Esophagus squamous epithelium (tissue), 5 donors: Measurements from ENCODE around the gene MADCAM1. TPM values are rescaled to one million over a fixed set of nuclear protein-coding genes. Genes with fewer than 3 reads are reported as not detected.

ENCODE experiments used
- DNase-seq: peaks from one replicate; lab custom pipeline; 2025; lab: John Stamatoyannopoulos, UW
- H3K27ac ChIP-seq, 4 donors: fragments of 200-600 bp; sonication (generic); one replicate each; pipeline ENCODE4 v1.5.1; 2016 to 2019; ENCODE audit warnings: mild to moderate bottlenecking in 1 of 4
- H3K27me3 ChIP-seq, 4 donors: fragments of 200-600 bp; sonication (generic); 1 replicate in 3 of 4; 2 replicates in 1 of 4; pipeline versions ENCODE4 v1.5.1 to v1.6.0; 2017 to 2021; ENCODE audit warnings: antibody characterized with exemption in 1 of 4
- H3K36me3 ChIP-seq, 3 donors: fragments of 200-600 bp; sonication (generic); one replicate each; pipeline ENCODE4 v1.5.1; 2016 to 2019
- H3K4me1 ChIP-seq, 3 donors: fragments of 200-600 bp; sonication (generic); one replicate each; pipeline ENCODE4 v1.5.1; 2017 to 2019
- H3K4me3 ChIP-seq, 4 donors: fragments of 200-600 bp; sonication (generic); 1 replicate in 3 of 4; 2 replicates in 1 of 4; pipeline ENCODE4 v1.5.1; 2016 to 2019; ENCODE audit warnings: mild to moderate bottlenecking in 2 of 4, moderate library complexity in 1 of 4
- H3K9me3 ChIP-seq, 3 donors: fragments of 200-600 bp; sonication (generic); one replicate each; pipeline ENCODE4 v1.5.1; 2016 to 2019
- POLR2A ChIP-seq, 4 donors: fragments of 450-650 bp; IDR thresholded peaks; one replicate each; pipeline ENCODE4 v1.6.1; 2017; ENCODE audit warnings: antibody characterized with exemption in 4 of 4, mild to moderate bottlenecking in 4 of 4, moderate library complexity in 3 of 4
- WGBS, 2 donors: methylation state at CpG; one replicate each; pipeline ENCODE4 v1.1.5; 2018; 5-methylcytosine and 5-hydroxymethylcytosine counted together
- intact Hi-C: fragments of 100-400 bp; cut with DNase I; formaldehyde crosslinking; loops from one replicate; pipeline ENCODE4 v1.15.0; 2022
- small RNA-seq, 4 donors: library from RNA; depleted of rRNA; stranded (forward); fragments of <200 nt; gene quantifications; one replicate each; pipeline ENCODE3, GENCODE V24; 2016
- total RNA-seq, 4 donors: library from RNA; depleted of rRNA; stranded (reverse); fragments of >200 nt; gene quantifications; one replicate each; pipeline ENCODE4 v1.1.0, GENCODE V29; 2016
- TF ChIP-seq, protein P1 (sequence below), 6 experiments: fragments of 450-650 bp in 4 of 6; fragments of 200-600 bp in 2 of 6; sonication (generic) in 2 of 6; IDR thresholded peaks; one replicate each; pipeline ENCODE4 v1.5.1; 2016 to 2019; ENCODE audit warnings: antibody characterized with exemption in 6 of 6, mild to moderate bottlenecking in 4 of 6, moderate library complexity in 4 of 6
- donor health status: DM: yes; HTN: yes; CAD: no.

The MADCAM1 gene
- total RNA-seq, 4 donors from 2014 or later = 0.19 to 0.40 TPM; not detected in 2

DNA sequence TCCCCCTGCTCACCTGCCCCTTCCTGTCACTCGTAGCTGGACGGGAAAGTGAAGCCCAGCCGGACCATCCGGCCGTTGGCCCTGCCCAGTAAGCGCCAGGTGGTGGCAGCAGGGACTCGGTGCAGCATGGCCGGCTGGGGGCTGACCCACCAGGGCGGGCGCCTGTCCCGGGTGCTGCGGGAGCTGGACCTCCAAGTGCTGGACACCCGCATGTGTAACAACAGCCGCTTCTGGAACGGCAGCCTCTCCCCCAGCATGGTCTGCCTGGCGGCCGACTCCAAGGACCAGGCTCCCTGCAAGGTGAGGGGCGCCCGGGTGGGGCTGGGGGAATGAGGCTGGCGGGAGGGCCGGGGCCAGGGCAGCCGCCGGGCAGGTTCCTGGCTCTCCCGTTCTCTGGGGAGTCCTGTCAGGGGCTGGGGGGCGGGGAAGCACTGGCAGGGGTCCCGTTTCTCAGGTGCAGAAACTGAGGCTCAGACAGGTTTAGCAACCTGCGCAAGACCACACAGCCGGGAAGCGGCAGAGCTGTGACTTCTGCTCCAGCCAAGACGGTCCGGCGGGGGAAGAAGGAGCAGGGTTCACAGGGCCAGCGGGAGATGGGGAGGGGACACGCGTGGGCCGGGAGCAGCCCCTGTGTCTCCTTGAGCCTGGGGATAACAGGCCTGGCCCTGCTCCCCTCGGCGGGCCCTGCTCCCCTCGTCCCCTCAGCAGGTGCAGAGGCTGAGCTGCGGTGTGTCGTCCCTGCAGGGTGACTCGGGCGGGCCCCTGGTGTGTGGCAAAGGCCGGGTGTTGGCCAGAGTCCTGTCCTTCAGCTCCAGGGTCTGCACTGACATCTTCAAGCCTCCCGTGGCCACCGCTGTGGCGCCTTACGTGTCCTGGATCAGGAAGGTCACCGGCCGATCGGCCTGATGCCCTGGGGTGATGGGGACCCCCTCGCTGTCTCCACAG lies 52.9 kb downstream of the MADCAM1 start:
- H3K27ac ChIP-seq = no peak overlapping the region
- no peak for TF ChIP-seq POLR2A (IDR thresholded peaks at IDR 0.05)
- DNase-seq = no peak
- H3K4me1 ChIP-seq = peaks cover 0 to 6% (median 0%) of the 10 kb centered on the region in 3 donors
- intact Hi-C loops = no loop called here
- H3K9me3 ChIP-seq = no peaks in the 10 kb centered on the region
- 52 to 88% methylated on average over 5 to 12 of the region's 52 CpGs for WGBS, 2 donors
- no peak overlapping the region for H3K4me3 ChIP-seq
- peaks cover 0 to 40% (median 0%) of the 10 kb centered on the region in 4 donors for H3K27me3 ChIP-seq
- H3K36me3 ChIP-seq = no peaks in the 10 kb centered on the region

GRCh38 chr19:554817-555216 lies 58.5 kb downstream of the MADCAM1 start:
- WGBS, 2 donors = 69 to 75% methylated on average over 13 to 18 of the region's 20 CpGs
- Histone ChIP-seq H3K36me3 (no peaks in the 10 kb centered on the region), H3K27ac (no peak overlapping the region), H3K4me1 (peaks cover 0 to 24% (median 4%) of the 10 kb centered on the region in 3 donors), H3K9me3 (no peaks in the 10 kb centered on the region), H3K4me3 (no peak overlapping the region), H3K27me3 (peaks cover 0 to 21% (median 0%) of the 10 kb centered on the region in 4 donors)
- intact Hi-C loops = no loop called here
- DNase-seq = no peak
- no peak for TF ChIP-seq POLR2A (IDR thresholded peaks at IDR 0.05)
- TF ChIP-seq, protein P1, sequence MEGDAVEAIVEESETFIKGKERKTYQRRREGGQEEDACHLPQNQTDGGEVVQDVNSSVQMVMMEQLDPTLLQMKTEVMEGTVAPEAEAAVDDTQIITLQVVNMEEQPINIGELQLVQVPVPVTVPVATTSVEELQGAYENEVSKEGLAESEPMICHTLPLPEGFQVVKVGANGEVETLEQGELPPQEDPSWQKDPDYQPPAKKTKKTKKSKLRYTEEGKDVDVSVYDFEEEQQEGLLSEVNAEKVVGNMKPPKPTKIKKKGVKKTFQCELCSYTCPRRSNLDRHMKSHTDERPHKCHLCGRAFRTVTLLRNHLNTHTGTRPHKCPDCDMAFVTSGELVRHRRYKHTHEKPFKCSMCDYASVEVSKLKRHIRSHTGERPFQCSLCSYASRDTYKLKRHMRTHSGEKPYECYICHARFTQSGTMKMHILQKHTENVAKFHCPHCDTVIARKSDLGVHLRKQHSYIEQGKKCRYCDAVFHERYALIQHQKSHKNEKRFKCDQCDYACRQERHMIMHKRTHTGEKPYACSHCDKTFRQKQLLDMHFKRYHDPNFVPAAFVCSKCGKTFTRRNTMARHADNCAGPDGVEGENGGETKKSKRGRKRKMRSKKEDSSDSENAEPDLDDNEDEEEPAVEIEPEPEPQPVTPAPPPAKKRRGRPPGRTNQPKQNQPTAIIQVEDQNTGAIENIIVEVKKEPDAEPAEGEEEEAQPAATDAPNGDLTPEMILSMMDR (IDR thresholded peaks at IDR 0.05) = no peak

Small RNAs within 50 kb of the gene (small RNA-seq; reads per million reads assigned to genes)
- 0 to 0.68 (median 0.11) reads per million in 4 donors for gene RNA5SP462

Other genes with a start within 250 kb of the MADCAM1 start
- gene PLPP2, start 205.1 kb upstream of the MADCAM1 start, total RNA-seq = 10 to 100 TPM; 12.1 to 82.5 (median 36.8) TPM
- 10 to 100 TPM; 11.7 to 31.5 (median 14.9) TPM for gene MIER2, start 151.7 kb upstream of the MADCAM1 start, total RNA-seq
- gene C2CD4C, start 87.3 kb upstream of the MADCAM1 start, total RNA-seq = 1 to 10 TPM in 1 of 4 donors, under 1 TPM in 3; 0.15 to 1.1 (median 0.45) TPM
- 10 to 100 TPM in 1 of 4 donors, 1 to 10 TPM in 3; 1.1 to 10.2 (median 4.7) TPM for gene SHC2, start 35.5 kb upstream of the MADCAM1 start, total RNA-seq
- 10 to 100 TPM; 29.3 to 46.7 (median 35.6) TPM for gene TPGS1, start 11.0 kb downstream of the MADCAM1 start, total RNA-seq
- gene CDC34, start 35.3 kb downstream of the MADCAM1 start, total RNA-seq = 10 to 100 TPM; 33.5 to 53.5 (median 34.5) TPM
- gene GZMM, start 47.6 kb downstream of the MADCAM1 start, total RNA-seq = under 1 TPM in 3 of 4 donors, not detected in 1; 0.48 to 0.95 (median 0.57) TPM
- gene BSG, start 76.1 kb downstream of the MADCAM1 start, total RNA-seq = 100 to 1,000 TPM; 182 to 408 (median 289) TPM
- gene HCN2, start 93.4 kb downstream of the MADCAM1 start, total RNA-seq = under 1 TPM in 3 of 4 donors, not detected in 1; 0.15 to 0.57 (median 0.29) TPM
- 10 to 100 TPM; 23.5 to 32.3 (median 25.0) TPM for gene POLRMT, start 137.1 kb downstream of the MADCAM1 start, total RNA-seq
- 1 to 10 TPM in 1 of 4 donors, under 1 TPM in 1, not detected in 2; 0.38 to 1.6 TPM for gene FGF22, start 143.4 kb downstream of the MADCAM1 start, total RNA-seq
- gene RNF126, start 166.7 kb downstream of the MADCAM1 start, total RNA-seq = 100 to 1,000 TPM in 2 of 4 donors, 10 to 100 TPM in 2; 82.1 to 118 (median 98.4) TPM
- 10 to 100 TPM in 3 of 4 donors, 1 to 10 TPM in 1; 4.4 to 43.3 (median 17.7) TPM for gene FSTL3, start 179.9 kb downstream of the MADCAM1 start, total RNA-seq
- not detected for gene PRSS57, start 199.0 kb downstream of the MADCAM1 start, total RNA-seq
- 10 to 100 TPM in 1 of 4 donors, 1 to 10 TPM in 3; 2.6 to 19.3 (median 6.5) TPM for gene PALM, start 212.4 kb downstream of the MADCAM1 start, total RNA-seq